Left lung (tissue), 10 donors: ENCODE data around the gene GFOD2. TPM values are rescaled to one million over a fixed set of nuclear protein-coding genes. Genes with fewer than 3 reads are reported as not detected.

Experiments
- ATAC-seq: fragments of 200-7000 bp; cut with Tn5 transposase; one replicate; pipeline ENCODE4 v1.9.1; 2020; ENCODE audit warnings: moderate library complexity
- DNase-seq, 4 donors: peaks; one replicate each; pipeline ENCODE4 v3.0.0-alpha.2; 2013 to 2020
- H3K27ac ChIP-seq, 2 donors: fragments of 200-600 bp; sonication (generic) in 1 of 2; one replicate each; pipeline versions ENCODE4 v1.5.0 to v1.8.0; 2020 to 2021
- H3K27me3 ChIP-seq, 2 donors: fragments of 200-600 bp; sonication (generic) in 1 of 2; one replicate each; pipeline versions ENCODE4 v1.5.0 to v1.8.0; 2020 to 2021
- H3K36me3 ChIP-seq, 2 donors: fragments of 200-600 bp; sonication (generic) in 1 of 2; one replicate each; pipeline versions ENCODE4 v1.5.0 to v1.8.0; 2020 to 2021
- H3K4me1 ChIP-seq, 2 donors: fragments of 200-600 bp; one replicate each; pipeline ENCODE4 v1.8.0; 2021
- H3K4me3 ChIP-seq, 2 donors: fragments of 200-600 bp; sonication (generic) in 1 of 2; one replicate each; pipeline versions ENCODE4 v1.5.0 to v1.8.0; 2020 to 2021; ENCODE audit warnings: mild to moderate bottlenecking in 1 of 2
- H3K9me3 ChIP-seq, 2 donors: fragments of 200-600 bp; sonication (generic) in 1 of 2; one replicate each; pipeline versions ENCODE4 v1.5.0 to v1.8.0; 2020 to 2021
- CTCF ChIP-seq, 2 donors: fragments of 200-600 bp; sonication (generic) in 1 of 2; IDR thresholded peaks; one replicate each; pipeline versions ENCODE4 v1.5.0 to v1.8.0; 2021; ENCODE audit warnings: antibody characterized with exemption in 2 of 2
- intact Hi-C, 2 donors: fragments of 100-400 bp; cut with DNase I; formaldehyde crosslinking; loops; one replicate each; pipeline versions ENCODE4 v1.11.2 to v1.14.2; 2022
- polyA plus RNA-seq, 6 donors: library from polyadenylated mRNA; unstranded; fragments of 120-200 nt; gene quantifications; one replicate each; pipeline ENCODE4 v1.2.1, GENCODE V29; 2013; ENCODE audit not compliant: insufficient read length in 6 of 6
- total RNA-seq, 2 donors: library from RNA; stranded (reverse); fragmentation: NEBNext Ultra II Directional; extraction: Animal tissue kit (Norgen Biotek cat#: 25700); gene quantifications; one replicate each; pipeline ENCODE4 v1.2.1, GENCODE V29; 2021
- donor health status: DM: no; HTN: yes; CAD: no.
- donor health status: DM: no; HTN: no; CAD: no.

Gene GFOD2
- total and polyA plus RNA-seq, 8 donors, result 13.7 to 39.5 (median 32.1) TPM

GRCh38 chr16:67669499-67670101 lies 49.5 kb downstream of the GFOD2 start:
- H3K36me3 ChIP-seq, result no peaks in the 10 kb centered on the region
- no peaks in the 10 kb centered on the region for H3K27me3 ChIP-seq
- intact Hi-C loops, result loop anchor here in 1 of 2 donors (5.0 to 10.0 kb wide), 3 partner anchors 107 to 255 kb away; partner anchors contain the start of gene CTCF
- H3K9me3 ChIP-seq, result no peaks in the 10 kb centered on the region
- DNase-seq (peak in 1 of 4 donors; percentile 35), ATAC-seq (no peak)
- TF ChIP-seq CTCF (IDR thresholded peaks at IDR 0.05), result no peak
- H3K4me3 ChIP-seq, result no peak overlapping the region
- H3K4me1 ChIP-seq, result peaks cover 39 to 67% of the 10 kb centered on the region in 2 donors
- H3K27ac ChIP-seq, result peak overlapping the region in 1 of 2 donors; percentile 91

DNA sequence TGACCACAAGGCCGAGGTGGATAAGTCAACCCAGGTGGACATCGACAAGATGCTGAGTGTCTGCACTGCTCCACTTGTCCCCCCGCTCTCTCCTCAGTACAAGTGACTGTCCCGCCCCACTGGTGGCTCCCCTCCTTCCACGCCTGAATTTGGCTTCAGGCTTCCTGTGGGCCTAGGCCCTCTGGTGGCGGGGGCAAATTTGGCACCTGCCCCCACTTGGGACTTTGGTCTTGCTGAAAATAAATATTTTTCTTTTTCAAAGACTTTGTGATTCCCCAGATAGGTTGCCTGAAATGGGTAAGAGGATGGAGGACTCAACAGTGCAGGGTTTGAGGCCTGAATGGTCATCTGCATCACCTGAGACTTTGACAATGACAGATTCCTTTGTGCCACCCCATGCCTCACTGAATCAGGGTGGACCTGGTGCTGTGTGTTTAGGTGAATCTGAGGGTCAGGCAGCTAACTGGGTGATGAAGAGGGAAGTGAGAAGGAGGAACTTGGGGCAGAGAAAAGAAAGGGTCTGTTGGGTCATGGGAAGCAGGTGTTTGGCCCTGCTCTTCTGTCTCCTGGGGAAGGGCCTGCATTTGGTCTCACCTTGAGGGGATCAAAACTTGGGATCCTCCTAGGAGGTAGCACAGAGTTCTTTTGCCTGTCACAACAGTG lies 50.5 kb downstream of the GFOD2 start:
- intact Hi-C loops, result loop anchor here in 1 of 2 donors (5.0 kb wide), 1 partner anchor 106 kb away; the partner anchor contains the start of gene CTCF
- Histone ChIP-seq H3K4me3 (no peak overlapping the region), H3K4me1 (peaks cover 29 to 57% of the 10 kb centered on the region in 2 donors), H3K27me3 (no peaks in the 10 kb centered on the region), H3K27ac (peak overlapping the region in 1 of 2 donors; percentile 91), H3K36me3 (no peaks in the 10 kb centered on the region), H3K9me3 (no peaks in the 10 kb centered on the region)
- no peak for DNase-seq
- ATAC-seq, result no peak
- no peak for TF ChIP-seq CTCF (IDR thresholded peaks at IDR 0.05)

DNA sequence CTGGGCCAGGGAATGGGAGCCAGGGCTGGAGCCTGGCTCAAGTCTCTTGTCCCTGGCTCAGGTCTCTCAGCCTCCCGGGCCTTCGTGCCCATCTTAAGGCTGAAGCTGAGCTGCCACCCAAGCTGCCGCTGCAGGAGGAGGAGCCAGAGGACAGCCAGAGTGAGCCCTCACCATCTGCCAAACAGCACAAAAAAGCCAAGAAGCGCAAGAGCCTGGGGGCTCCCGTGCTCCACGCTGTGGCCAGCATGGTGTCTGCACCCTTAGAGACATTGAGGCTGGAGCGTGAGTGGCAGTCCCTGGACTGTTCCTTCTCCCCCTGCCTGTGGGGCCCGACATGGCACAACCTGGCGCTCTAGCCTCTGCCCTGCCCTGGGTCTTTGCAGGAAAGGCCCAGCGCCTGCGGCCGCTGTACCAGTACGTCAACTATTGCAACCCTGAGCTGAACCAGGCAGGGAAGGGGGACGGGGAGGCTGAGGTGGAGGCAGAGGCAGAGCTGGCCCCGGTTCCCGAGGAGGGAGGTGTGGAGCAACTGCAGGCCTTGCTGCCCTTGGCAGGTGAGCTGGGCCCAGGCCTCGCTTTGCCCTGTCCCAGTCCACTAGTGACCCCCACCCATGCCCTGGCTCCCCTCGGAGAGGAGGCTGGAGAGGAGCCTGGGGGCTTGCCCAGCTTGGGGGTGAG lies 51.2 kb downstream of the GFOD2 start:
- TF ChIP-seq CTCF (IDR thresholded peaks at IDR 0.05), result peak; percentile 62 to 81
- peak; percentile 79 to 92 (median 87) for DNase-seq
- H3K4me1 ChIP-seq, result peaks cover 22 to 50% of the 10 kb centered on the region in 2 donors
- peak overlapping the region in 1 of 2 donors; percentile 86 for H3K4me3 ChIP-seq
- H3K27me3 ChIP-seq, result no peaks in the 10 kb centered on the region
- peak; percentile 77 for ATAC-seq
- peaks cover 0 to 3% of the 10 kb centered on the region in 2 donors for H3K36me3 ChIP-seq
- H3K9me3 ChIP-seq, result no peaks in the 10 kb centered on the region
- intact Hi-C loops, result loop anchor here in 1 of 2 donors (5.0 kb wide), 1 partner anchor 106 kb away; the partner anchor contains the start of gene CTCF
- H3K27ac ChIP-seq, result peak overlapping the region; percentile 86 to 91

DNA sequence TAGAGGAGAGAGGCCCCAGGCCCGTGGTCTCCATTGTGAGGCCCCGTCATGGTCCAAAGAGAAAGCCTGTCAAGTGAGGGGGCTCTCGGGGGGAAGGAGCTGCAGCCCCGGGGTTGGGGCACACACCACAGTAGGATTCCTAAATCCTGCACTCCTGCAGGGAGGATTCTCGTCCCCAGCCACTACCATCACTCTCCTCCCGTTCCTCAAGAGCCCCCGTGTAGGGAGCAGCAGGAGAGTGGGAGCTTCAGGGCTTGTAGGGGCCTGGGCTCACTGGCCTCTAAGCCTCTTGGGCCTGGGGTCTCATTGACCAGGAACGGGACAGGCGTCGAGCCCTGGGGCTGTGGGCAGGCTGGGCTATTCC lies 51.7 kb downstream of the GFOD2 start:
- Histone ChIP-seq H3K4me3 (peak overlapping the region; percentile 79 to 86), H3K4me1 (peaks cover 17 to 45% of the 10 kb centered on the region in 2 donors), H3K9me3 (no peaks in the 10 kb centered on the region), H3K27me3 (no peaks in the 10 kb centered on the region), H3K27ac (peak overlapping the region; percentile 86 to 91), H3K36me3 (peaks cover 0 to 8% of the 10 kb centered on the region in 2 donors)
- intact Hi-C loops, result loop anchor here in 1 of 2 donors (5.0 kb wide), 1 partner anchor 105 kb away; the partner anchor contains the start of gene CTCF
- no peak for TF ChIP-seq CTCF (IDR thresholded peaks at IDR 0.05)
- ATAC-seq (no peak), DNase-seq (no peak)
